Central memory CD8-positive, alpha-beta T cell (primary cell): ENCODE results near the gene AMPD1.

Source experiments
- ATAC-seq: fragments of 150-1000 bp; cut with Tn5 transposase; replicated peaks from 2 replicates; pipeline ENCODE4 v1.10.0; 2022; ENCODE audit warnings: mild to moderate bottlenecking, moderate FRiP score, moderate number of reproducible peaks; ENCODE audit not compliant: poor library complexity, severe bottlenecking; ENCODE audit errors: extremely low read depth
- DNase-seq, 2 donors: peaks; one replicate each; pipeline ENCODE4 v3.0.0; 2021; ENCODE audit warnings: low spot score in 2 of 2
- H3K27ac Mint-ChIP-seq: one replicate; pipeline ENCODE4 v1.8.0; 2022; ENCODE audit warnings: low read depth, mild to moderate bottlenecking, moderate library complexity, mixed read lengths
- H3K27me3 Mint-ChIP-seq: one replicate; pipeline ENCODE4 v1.8.0; 2022; ENCODE audit warnings: mixed read lengths
- H3K36me3 Mint-ChIP-seq: one replicate; pipeline ENCODE4 v1.8.0; 2022; ENCODE audit warnings: mild to moderate bottlenecking, moderate library complexity, mixed read lengths; ENCODE audit not compliant: insufficient read depth
- H3K4me1 Mint-ChIP-seq: one replicate; pipeline ENCODE4 v1.8.0; 2022; ENCODE audit warnings: mixed read lengths
- H3K4me3 Mint-ChIP-seq: one replicate; pipeline ENCODE4 v1.8.0; 2022; ENCODE audit warnings: mild to moderate bottlenecking, moderate library complexity, mixed read lengths
- H3K9me3 Mint-ChIP-seq: one replicate; pipeline ENCODE4 v1.8.0; 2022; ENCODE audit warnings: mixed read lengths

AMPD1 gene

DNA sequence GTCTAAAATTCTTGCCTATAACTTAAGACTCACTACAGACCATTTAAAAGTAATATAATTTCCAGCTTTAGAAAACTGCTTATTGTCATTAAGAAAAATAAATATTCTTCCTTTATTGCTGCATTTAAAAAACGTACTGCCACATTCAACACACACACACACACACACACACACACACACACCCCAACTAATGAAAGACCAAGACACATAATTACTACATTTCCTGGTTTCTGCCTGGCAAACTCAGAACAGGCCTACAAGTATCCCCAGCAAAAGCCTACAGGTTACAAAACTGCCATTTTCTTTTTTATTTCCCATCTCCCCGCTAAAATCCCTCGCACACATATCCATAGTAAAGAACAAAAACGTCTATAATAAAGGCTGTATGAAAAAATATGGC, 27.0 kb downstream of the AMPD1 start:
- no peak overlapping the region for H3K27ac Mint-ChIP-seq
- no peaks in the 10 kb centered on the region for H3K27me3 Mint-ChIP-seq
- H3K9me3 Mint-ChIP-seq: no peaks in the 10 kb centered on the region
- H3K4me1 Mint-ChIP-seq: no peaks in the 10 kb centered on the region
- DNase-seq (no peak), ATAC-seq (no peak)
- H3K36me3 Mint-ChIP-seq: peaks cover 8% of the 10 kb centered on the region
- no peak overlapping the region for H3K4me3 Mint-ChIP-seq

DNA sequence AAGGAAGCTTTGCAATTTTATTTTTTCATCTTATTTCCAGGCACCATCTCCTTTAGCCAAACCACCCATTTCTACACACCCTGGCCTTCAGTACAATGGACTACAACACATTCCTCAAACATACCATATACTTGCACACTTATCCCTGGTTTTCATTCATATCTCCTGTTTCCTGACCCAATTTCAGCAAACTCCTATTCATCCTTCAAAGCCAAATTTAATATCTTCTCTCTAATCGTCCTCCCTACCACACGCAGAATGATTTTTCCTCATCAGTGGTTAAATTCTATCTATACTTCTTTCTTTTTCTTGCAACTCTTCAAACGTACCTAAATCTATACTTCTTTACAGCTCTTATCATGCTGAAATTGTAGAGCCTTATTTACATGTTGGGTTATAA, 28.4 kb downstream of the AMPD1 start:
- no peak overlapping the region for H3K27ac Mint-ChIP-seq
- H3K4me3 Mint-ChIP-seq: no peak overlapping the region
- no peaks in the 10 kb centered on the region for H3K4me1 Mint-ChIP-seq
- no peaks in the 10 kb centered on the region for H3K9me3 Mint-ChIP-seq
- no peaks in the 10 kb centered on the region for H3K27me3 Mint-ChIP-seq
- H3K36me3 Mint-ChIP-seq: peaks cover 8% of the 10 kb centered on the region
- no peak for DNase-seq
- no peak for ATAC-seq

DNA sequence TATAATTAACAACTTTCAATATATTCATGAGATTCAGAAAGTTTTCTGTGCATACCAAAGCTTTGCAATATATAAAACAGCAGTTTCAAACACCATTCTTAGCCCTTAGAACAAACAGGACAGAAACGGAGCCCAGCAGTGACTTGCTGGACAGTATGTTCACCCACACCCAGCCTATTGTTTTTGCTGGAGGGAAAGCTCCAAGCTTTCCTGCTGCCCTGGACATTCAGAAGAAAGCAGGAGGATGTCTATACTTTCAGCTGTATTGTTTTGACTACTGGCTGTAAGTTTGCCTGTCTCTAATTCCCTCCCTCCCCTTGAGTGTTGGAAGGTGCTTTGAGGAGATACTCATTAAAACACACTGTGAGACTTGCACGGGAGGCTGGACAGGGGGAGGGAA, 35.1 kb downstream of the AMPD1 start:
- ATAC-seq: no peak

DNA sequence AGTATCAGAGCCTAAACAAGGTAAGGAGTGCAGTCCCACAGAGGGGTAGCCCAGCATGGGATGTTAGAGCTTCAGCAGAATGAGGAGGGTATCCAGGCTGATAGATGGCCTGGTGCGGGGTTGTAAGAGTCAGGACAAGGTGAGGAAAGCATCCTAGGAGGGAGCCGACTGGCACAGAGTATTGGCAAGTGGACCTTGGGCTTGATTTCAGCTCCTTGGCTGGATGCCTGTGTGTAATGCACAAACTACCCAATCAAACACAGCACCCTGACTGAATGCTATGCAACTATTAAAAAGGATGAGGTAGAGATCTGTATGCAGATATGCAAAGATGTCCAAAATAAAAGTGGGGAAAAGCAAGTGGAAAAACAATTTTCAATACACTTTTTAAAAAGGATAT, 43.5 kb downstream of the AMPD1 start:
- no peak overlapping the region for H3K27ac Mint-ChIP-seq
- no peaks in the 10 kb centered on the region for H3K4me1 Mint-ChIP-seq
- H3K4me3 Mint-ChIP-seq: no peak overlapping the region
- ATAC-seq (no peak), DNase-seq (no peak)
- no peaks in the 10 kb centered on the region for H3K27me3 Mint-ChIP-seq
- peaks cover 2% of the 10 kb centered on the region for H3K36me3 Mint-ChIP-seq
- no peaks in the 10 kb centered on the region for H3K9me3 Mint-ChIP-seq

More for the DNA sequence above, 35.1 kb downstream of the AMPD1 start:
- Mint-ChIP-seq H3K4me1 (no peaks in the 10 kb centered on the region), H3K27ac (no peak overlapping the region), H3K9me3 (no peaks in the 10 kb centered on the region), H3K4me3 (no peak overlapping the region), H3K27me3 (peaks cover 18% of the 10 kb centered on the region), H3K36me3 (peaks cover 2% of the 10 kb centered on the region)
- no peak for DNase-seq

DNA sequence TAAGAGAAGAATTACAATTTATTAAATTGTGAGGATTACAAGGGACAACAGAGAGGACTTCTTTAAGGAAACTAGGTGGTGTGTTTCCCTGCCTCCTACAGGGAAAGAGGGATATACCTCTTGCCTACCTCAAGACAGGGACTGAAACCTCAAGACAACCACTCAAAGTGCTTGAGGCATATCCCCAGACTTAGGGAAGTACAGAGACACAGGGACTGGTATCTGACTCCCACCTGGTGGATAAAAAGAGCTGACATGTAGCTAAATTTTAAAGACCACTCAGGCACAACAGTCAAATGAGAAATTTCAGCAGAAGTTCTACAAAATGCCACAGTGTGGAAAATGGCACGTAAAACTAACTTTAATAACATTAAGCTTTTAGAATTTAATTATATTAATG, 46.8 kb downstream of the AMPD1 start:
- no peaks in the 10 kb centered on the region for H3K27me3 Mint-ChIP-seq
- no peaks in the 10 kb centered on the region for H3K9me3 Mint-ChIP-seq
- no peak for DNase-seq
- no peaks in the 10 kb centered on the region for H3K36me3 Mint-ChIP-seq
- ATAC-seq: no peak
- no peak overlapping the region for H3K4me3 Mint-ChIP-seq
- H3K4me1 Mint-ChIP-seq: no peaks in the 10 kb centered on the region
- H3K27ac Mint-ChIP-seq: no peak overlapping the region

DNA sequence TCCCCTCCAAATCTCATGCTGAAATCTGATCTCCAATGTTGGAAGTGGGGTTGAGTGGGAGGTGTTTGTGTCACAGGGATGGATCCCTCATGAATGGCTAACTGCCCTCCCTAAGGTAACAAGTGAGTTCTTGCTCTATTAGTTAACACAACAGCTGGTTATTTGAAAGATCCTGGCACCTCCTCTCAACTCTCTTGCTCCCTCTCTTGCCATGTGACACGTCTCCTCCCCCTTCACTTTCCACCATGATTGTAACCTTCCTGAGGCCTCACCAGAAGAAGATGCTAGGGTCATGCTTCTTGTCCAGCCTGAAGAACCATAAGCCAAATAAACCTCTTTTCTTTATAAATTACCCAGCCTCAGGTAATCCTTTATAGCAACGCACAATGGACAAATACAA, 54.0 kb downstream of the AMPD1 start:
- Mint-ChIP-seq H3K4me3 (no peak overlapping the region), H3K9me3 (no peaks in the 10 kb centered on the region), H3K27me3 (no peaks in the 10 kb centered on the region), H3K27ac (no peak overlapping the region), H3K4me1 (no peaks in the 10 kb centered on the region), H3K36me3 (no peaks in the 10 kb centered on the region)
- no peak for DNase-seq
- no peak for ATAC-seq

DNA sequence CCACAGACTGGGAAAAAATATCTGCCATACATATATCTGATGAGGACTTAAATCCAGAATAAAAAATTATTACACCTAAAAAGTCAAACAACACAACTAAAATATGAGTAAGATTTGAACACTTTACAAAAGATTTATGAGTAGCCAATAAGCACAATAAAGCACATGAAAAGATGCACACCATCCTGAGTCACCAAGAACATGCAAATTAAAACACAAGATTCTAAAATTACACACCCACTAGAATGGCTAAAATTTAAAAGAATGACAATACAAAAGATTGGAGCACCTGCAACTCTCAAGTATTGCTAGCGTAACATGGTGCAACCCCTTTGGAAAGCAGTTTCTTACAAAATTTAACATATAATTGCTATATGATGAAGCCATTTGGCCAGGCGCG, 56.4 kb downstream of the AMPD1 start:
- no peak for ATAC-seq
- no peaks in the 10 kb centered on the region for H3K4me1 Mint-ChIP-seq
- no peak overlapping the region for H3K27ac Mint-ChIP-seq
- DNase-seq: no peak
- no peaks in the 10 kb centered on the region for H3K27me3 Mint-ChIP-seq
- no peak overlapping the region for H3K4me3 Mint-ChIP-seq
- H3K9me3 Mint-ChIP-seq: no peaks in the 10 kb centered on the region
- H3K36me3 Mint-ChIP-seq: no peaks in the 10 kb centered on the region

DNA sequence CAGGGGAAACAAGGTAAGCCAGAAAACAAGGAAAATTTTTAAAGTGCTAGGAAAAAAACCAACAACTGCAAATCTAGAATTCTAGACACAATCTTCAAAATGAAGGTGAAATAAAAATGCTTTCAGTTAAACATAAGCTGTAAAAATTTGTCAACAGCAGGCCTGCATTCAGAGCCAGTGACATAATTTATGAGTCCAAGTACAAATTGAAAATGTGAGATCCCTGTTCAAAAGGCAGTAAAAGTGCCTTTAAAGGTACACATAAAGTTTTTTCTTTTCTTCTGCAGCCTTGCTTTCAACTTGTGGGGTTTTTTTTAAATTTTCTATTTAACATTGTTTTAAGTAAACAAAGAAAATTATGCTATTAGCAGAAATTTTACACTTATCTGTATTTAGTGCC, 62.9 kb downstream of the AMPD1 start:
- DNase-seq: no peak
- ATAC-seq: no peak
- H3K27me3 Mint-ChIP-seq: peaks cover 42% of the 10 kb centered on the region
- peaks cover 3% of the 10 kb centered on the region for H3K36me3 Mint-ChIP-seq
- H3K27ac Mint-ChIP-seq: no peak overlapping the region
- no peaks in the 10 kb centered on the region for H3K4me1 Mint-ChIP-seq
- no peaks in the 10 kb centered on the region for H3K9me3 Mint-ChIP-seq
- H3K4me3 Mint-ChIP-seq: no peak overlapping the region

DNA sequence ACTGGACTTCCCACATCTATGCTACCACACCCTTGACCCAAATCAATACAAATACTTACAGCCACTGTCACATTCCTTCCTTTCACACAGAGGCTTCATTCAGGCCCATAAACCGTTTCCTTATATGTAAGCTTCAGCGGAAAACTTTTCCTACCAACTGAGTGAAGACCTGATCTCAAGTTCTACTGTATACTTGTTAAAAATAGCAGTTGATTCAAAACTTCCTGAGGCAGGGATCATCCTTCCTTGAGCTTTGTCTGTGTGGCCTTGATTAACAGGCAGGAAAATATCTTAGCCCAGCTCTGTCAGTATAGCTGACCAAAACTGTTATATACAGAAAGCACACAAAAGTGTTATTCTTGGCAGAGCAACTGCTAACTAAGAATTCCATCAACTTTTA, 68.2 kb downstream of the AMPD1 start:
- Mint-ChIP-seq H3K4me1 (no peaks in the 10 kb centered on the region), H3K9me3 (no peaks in the 10 kb centered on the region), H3K27me3 (peaks cover 31% of the 10 kb centered on the region), H3K27ac (no peak overlapping the region), H3K4me3 (no peak overlapping the region), H3K36me3 (peaks cover 5% of the 10 kb centered on the region)
- DNase-seq (no peak), ATAC-seq (no peak)

DNA sequence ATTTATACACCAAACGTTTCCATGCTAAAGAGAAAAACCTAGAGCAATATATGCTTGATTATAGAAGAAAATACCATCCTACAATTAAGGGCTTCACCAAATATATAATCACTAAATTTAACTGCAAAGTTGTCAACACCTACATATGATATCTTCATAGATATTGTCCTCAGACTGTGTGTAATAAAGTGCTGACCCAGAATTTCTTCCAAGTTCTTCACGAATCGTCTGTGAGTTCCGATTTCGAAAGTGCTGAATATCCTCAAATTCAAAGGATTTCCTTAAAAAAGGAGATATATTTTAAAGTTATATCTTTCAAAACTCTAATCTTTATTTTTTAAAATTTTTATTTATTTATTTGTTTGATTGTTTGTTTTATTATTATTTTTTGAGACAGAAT, 72.0 kb downstream of the AMPD1 start:
- Mint-ChIP-seq H3K27ac (no peak overlapping the region), H3K4me1 (no peaks in the 10 kb centered on the region), H3K9me3 (no peaks in the 10 kb centered on the region), H3K4me3 (no peak overlapping the region), H3K36me3 (peaks cover 2% of the 10 kb centered on the region), H3K27me3 (peaks cover 1% of the 10 kb centered on the region)
- no peak for DNase-seq
- no peak for ATAC-seq
